RCC 7860 (cell line): ENCODE results near the gene FHL3.
"Not testable (repeated sequence)": the region's sequence is repeated elsewhere in the genome, so short reads cannot be mapped to it uniquely, and the experiment has no call there.

Experiments used
- DNase-seq: peaks from one replicate; pipeline ENCODE4 v3.0.0-alpha.2; 2015; ENCODE audit warnings: low spot score
- FAIRE-seq: peaks from 2 replicates; lab custom pipeline; 2012; peaks lifted over from hg19 to GRCh38; lab: Jason Lieb, UNC

Gene FHL3

DNA sequence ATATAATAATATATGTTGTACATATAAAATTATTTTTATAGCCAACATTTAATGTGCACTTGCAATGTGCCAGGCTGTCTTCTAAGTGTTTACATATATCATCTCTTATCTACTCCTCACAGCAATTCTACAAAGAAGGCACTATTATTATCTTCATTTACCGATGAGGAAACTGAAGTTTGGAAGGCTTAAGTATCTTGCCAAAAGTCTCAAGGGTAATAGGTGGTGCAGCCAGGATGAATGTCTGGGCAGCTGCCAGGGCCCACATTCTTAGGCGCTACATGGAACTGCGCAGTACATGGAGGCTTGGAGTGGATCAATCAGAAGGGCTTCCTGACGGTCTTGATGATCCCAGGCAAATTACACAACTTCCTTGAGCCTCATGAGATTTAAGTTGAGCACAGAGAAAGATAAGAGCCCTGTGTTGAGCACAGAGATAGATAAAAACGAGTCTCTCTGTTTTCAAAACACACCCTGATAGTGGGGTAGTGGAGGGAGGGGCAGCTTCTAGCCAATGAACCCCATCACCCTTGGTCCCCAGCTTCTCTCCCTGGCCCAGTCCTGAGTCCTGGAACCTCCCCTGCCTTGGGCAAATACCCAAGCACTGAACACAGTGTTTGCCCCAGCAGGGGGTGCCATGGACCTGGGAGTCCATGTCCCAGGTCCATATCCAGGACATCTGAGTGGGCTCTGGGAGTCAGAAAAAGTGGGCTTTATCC is 32.1 kb upstream of the FHL3 start:
- no peak for FAIRE-seq
- no peak for DNase-seq

DNA sequence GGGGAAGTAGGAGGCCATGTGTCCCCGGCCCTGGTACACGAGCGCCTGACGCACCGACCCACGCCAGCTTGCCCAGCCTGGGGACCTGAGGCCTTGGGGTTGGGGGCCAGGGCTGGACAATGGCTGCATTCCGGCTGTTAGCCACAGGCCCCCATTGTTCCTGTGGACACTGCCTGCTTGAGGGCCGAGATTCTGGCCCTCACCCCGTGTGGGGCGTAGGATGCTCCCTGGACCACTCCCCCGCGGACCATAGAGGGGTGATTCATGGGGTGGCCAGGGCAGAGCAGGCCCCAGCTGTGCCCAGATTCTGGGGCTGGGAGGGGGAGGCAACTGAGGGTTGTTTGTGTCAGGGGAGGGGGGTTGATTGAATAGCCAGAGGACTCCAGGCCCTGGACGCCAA is 29.6 kb upstream of the FHL3 start:
- no peak for FAIRE-seq
- no peak for DNase-seq

DNA sequence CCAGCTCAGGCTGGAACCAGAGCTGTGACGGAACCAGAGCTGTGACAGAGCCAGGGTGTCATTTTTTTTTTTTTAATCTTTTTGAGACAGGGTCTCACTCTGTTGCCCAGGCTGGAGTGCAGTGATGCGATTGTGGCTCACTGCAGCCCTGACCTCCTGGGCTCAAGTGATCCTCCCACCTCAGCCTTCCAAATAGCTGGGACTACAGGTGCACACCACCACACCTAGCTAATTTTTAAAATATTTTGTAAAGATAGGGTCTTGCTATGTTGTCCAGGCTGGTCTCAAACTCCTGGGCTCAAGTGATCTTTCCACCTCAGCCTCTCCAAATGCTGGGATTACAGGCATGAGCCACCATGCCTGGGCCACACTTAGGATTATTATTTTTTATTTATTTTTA is 27.7 kb upstream of the FHL3 start:
- not testable (repeated sequence) for FAIRE-seq, DNase-seq

DNA sequence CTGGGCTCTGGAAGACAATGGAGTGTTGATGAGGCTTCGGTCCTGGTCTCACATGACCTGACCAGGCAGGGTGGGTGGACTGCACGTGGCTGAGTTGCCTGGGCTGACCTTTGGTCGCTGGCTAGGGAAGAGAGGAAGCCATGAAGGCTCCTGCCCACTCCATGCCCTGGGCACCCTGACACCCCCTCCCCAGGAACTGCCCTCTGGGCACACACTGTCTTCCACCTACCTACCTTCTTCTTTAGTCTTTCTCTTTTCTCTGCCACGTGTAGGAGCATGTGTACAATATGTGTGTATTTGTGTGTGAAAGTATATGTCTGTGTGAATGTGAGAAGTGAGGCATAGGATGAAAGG is 26.2 kb upstream of the FHL3 start:
- DNase-seq, result no peak
- FAIRE-seq, result no peak

DNA sequence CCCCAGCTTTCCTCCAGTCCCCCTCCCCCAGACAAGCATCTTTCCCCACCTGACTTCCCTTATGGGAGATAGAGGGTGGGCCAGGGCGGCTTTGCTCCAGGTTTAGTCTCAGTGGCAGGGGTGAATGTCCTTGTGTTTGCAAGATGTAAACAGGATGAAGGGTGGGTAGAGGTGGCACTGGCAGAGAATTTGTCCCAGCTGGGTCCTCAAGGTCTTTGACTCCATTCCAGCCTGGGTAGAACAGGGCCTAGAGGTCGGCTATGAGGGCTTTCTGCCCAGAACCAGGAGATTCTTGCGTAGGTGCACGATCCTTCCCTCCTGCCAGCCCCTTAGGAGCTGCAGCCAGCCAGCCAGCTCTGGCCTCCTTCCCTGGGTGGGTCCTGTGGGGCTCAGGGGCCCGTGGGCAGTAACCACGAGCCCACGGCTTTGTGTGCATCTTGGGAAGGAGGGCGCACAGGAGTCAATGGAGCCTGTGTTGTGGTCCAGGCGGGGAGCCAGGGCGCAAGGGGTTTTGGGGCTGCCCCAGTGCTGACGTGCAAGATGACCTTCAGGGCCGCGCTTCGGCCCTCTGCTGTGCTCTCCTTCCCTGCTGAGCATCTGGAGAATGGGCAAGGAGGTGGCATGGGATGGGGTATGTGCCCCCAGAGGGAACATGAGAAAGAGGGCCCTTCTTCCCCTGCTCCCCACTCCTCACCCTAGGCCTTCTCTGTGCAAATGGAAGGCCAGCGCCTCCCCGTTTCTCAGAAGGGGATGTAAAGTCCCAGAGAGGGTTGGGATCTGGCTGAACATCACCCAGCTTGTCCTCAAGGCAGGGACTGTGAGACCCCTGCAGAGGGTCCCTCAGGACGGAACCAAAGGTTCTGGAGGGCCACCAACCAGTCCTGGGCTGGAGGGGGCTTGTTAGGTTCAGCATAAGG is 25.5 kb upstream of the FHL3 start:
- no peak for DNase-seq
- no peak for FAIRE-seq

DNA sequence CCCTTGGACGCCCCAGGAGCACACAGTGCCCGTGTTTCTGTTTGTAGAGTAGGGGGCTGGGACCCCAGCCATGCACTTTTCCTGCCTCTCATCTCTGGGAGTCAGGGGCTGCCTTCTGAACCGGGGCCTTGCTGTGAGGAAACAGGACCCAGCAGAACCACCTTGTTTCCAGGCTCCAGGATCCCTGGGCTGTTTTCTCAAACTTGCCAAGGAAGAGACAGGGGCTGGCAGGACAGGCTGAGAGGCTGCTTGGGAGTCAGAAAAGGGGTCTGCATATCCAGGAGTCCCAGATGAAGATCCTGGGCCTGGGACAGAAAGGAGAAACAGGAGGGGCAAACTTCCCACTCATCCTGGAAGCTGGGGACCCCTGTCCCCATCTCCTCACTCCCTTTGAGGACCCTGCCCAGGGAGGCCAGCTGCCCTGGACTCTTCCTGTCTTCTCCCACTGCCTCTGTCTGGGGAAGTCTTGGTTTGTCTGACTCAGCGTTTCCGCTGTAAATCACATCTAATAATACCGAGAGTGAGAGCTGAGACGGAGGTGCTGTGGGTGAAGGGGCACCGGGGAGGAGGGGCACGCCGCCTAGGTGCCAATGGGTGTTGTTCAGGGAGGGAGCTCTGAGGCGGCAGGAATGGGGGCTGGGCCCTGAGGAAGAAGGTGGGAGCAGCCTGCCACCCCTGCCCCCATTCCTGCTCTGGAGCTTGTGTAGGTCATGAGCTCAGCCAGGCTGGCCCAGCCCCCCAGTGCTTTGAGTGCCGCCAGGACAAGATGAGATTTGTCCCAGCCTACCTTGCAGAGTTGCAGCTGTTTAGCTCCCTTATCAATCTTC is 24.6 kb upstream of the FHL3 start:
- peak; percentile 63 for FAIRE-seq
- DNase-seq, result peak; percentile 86

DNA sequence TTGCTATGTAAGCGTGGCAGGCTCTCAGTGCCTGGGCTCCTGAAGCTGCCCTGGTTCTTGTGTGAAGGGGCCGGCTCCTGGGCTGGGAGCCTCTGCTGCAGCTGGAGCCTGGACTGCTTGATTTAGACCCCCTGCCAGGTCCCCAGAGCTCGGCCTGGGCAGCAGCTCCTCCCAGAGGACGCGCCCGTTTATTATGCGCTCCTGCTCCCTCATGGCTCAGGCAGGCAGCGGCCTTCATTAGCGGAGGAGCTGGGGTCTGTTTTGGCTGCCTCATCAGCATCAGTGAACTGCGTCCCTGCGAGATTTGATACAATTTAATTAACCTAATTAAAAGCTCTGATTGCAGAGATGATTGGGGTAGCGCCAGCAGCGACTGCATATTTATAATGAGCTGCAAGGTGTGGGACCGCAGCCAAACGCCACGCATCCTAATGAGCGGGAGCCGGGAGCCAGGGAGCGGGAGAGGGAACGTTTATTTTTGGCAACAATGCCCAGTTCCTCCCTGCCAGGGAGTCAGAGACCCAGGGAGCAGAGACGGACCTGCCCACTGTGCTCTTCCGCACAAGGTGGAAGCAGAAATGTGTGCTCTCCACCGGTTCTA is 23.9 kb upstream of the FHL3 start:
- DNase-seq (no peak), FAIRE-seq (no peak)

DNA sequence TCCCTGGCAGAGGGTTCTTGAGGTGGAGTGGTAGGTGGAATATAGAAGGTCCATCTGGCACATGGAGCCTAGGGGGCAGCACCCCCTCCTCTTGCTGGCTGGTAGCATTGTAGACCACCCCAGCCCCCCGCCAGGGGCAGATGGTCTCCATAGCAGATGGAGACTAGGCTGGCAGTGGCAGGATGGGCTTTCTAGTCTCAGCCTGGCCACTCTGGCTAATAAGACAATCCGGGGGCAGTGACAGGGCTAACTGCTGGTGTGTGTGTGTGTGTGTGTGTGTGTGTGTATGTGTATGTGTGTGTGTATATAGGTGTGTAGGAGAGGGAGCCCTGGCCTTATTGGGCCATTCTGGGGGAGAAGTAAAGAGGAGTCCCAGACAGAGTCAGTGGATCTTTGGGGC is 23.4 kb upstream of the FHL3 start:
- DNase-seq (no peak), FAIRE-seq (no peak)

DNA sequence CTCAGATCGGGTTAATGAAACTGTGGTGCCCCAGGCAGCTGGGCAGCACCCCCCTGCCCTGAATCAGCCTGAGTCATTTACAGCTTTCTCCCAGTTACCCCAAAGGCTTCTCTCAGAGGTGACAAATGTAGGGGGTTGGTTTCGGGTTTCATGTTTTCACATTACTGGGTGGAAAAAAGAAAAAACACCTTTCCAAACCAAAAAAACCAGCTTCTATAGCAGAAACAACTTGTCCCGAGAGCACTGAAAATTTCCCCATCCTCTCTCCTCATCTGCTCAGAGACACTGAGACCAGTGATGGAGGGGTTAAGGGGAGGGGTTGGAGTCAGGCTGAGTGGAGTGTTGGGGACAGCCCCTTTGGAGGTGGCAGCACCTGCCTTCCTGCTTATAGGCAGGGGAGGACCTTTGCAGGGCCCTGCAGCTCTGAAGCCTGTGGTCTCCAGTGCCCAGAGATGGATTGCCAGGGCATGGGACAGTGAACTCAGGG is 22.8 kb upstream of the FHL3 start:
- no peak for FAIRE-seq
- no peak for DNase-seq

DNA sequence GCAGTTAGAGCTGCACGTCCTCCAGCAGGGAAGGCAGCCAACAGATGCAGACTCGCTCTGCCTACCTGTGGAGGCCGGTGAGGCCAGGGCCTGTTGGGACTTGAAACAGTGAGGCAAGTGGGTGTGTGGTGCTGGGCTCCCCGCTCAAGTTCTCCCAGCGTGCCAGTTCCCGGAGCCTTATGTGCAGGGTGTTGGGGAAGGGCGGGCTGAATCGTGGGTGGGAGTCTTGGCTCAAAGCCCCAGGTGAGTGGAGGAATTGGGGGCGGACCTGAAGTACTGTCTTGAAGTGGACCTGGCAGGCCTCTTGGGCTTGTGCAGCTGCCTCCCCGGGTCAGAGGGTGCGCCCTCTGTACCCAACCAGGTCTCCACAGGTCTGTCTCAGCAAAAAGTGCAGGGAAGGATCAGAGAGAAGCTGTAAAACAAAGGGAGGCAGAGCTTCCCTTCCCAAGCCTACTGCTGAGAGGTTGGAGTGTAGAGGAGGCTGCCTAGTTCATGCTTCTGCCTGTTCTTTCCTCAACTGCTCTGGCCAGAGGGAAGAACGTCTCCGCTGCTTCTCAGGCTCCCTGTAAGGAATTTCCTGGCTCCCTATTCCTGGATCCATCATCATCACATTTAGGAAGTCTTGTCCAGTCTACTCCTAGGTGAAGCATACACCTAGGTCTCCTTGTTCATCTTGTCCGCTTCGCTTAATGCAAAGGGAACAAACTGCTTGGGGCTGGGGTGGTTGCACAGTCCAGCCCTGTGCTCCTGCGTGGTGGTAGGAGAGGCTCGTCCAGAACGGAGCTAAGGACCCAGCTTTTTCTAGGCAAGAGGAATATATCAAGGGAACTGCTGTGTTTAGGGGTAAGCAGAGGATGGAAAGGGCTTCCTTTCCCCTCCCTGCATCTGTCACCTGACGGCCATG is 22.1 kb upstream of the FHL3 start:
- DNase-seq (no peak), FAIRE-seq (no peak)

DNA sequence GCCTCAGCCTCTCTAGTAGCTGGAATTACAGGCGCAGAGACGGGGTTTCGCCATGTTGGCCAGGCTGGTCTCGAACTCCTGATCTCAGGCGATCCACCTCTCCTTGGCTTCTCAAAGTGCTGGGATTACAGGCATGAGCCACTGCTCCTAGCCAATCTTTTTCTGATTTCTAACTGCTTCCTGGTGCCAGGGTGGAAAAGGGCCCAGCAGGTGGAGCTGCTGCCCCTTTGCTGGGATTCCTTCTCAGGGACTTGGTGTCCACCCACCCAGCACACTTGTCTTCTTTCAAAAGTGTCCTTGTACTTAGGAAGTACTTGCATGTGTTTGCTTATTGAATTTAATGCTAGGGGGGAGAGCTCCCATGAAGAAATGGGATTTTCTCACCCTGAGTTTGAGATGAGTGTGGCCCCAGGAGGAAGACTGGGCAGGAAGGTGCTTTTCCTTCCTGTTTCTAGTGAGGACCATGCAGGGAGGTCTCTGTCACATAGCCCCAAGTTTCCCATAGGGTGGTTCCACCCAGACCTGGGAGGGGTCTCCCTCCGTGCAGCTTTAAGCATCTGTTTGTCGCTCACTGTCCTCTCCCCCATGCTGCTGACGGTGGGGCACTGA is 21.4 kb upstream of the FHL3 start:
- FAIRE-seq, result no peak
- DNase-seq, result peak; percentile 36

DNA sequence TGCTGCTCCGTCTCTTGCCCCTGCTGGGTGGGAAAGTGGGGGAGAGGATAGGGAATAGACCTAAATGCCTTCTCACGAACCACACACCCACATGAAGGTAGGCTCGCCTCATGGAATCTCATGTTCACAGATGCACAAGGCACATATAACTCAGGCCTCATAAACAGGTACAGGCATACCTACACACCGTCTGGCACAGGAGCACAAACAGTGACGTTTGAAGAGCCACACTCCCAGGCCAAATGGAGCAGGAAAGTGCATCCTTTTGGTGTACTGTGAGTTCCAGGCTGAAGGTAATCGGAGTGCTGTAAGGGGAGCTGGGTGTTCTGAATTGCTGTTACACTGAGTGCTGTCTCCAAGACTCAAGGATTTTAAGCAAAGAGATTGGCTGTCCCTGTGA is 20.4 kb upstream of the FHL3 start:
- DNase-seq, result no peak
- FAIRE-seq, result no peak

DNA sequence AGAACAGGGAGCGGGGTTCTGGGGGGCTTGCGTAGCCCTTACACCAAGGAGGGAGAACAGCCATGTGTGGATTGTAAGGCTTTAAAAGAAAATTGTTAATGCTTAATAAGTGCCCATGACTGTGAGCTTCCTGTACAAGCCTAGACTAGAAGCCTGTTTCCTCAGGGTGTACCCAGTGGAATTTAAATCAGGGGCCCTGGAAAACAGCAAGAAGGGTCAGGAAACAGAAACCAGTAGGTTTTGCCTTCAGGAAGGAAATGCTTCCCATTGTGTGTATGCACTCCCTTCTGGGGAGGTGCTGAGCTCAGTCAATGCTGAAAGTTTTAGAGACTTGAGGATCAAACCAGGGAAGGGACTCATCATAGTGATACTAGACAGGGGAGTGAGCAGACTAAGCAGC is 19.9 kb upstream of the FHL3 start:
- FAIRE-seq (no peak), DNase-seq (no peak)

DNA sequence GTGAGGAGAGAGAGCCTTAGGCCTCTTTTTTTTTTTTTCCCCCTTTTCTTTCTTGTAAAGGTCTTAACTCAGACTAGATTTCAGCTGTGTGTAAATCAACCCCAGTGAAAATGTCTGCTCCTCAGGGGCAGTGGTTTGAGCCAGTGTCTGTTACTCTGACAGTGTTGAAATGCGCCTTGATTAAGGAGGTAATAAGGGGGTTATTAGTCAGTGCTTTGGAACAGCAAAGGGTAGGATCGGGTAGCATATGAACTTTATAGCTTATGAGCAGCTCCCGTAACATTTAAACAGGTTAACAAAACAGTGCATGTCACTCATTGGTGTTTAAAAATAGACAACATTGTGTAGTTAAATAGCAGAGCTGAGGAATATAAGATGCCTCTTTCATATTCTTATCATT is 17.5 kb upstream of the FHL3 start:
- FAIRE-seq (no peak), DNase-seq (no peak)

DNA sequence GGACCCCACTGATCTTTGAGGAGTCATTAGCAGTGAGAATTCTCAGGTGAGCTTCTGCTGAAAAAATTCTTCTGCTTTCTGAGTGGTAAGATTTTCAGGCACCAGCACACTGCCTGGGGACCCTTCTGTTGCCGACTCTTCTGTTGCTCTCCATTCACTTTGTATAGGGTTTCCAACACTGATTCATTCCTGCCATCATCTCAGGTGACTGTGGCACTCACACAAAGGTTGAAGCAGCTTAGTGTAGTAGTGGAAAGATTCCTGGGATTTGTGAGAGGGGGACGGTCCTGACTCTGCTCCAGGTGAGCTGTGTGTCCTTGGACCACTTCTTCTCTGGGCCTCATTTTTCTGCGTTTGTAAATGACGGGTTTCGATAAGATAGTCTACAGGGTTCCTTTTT is 16.7 kb upstream of the FHL3 start:
- no peak for FAIRE-seq

DNA sequence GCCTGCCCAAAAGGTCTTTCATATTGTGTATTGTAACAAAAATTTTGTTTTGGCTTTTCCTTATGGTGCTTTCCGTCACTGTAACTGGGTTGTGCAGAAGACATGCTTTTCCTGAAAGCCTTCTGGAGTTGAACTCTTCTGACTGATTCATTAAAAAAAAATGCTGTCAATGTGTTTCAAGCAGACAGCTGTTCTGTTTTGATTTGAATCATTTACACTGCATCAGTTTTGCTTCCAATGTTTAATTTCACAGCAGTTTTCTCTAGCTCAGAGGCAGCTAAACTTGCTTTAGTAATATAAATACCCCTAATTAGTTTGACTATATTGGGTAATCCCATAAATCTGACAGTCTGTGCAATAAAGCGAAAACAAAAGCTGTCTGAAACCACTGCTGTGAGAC is 15.1 kb upstream of the FHL3 start:
- no peak for FAIRE-seq
- DNase-seq, result no peak

More for the DNA sequence above, 16.7 kb upstream of the FHL3 start:
- no peak for DNase-seq

DNA sequence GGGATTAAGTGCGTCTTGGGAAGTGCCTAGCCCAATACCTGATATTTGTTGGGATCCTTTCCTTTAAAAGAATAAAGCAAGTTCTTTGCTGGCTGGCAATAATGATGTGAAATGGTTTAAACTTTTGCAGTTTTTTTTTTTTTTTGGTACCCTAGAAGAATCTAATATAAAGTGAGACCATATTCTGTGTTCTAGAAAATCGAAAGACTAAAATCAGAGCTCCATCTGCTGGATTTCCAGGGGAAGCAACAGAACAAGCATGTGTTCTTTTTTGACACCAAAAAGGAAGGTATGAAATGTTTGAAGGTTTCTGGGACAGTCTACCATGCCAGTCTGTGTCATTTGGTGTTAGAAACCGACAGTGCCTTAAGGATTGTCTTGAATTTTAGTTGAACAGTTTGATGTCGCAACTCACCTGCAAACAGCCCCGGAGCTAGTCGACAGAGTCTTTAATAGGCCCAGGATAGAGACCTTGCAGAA is 13.6 kb upstream of the FHL3 start:
- FAIRE-seq (peak; percentile 12), DNase-seq (peak; percentile 24)

DNA sequence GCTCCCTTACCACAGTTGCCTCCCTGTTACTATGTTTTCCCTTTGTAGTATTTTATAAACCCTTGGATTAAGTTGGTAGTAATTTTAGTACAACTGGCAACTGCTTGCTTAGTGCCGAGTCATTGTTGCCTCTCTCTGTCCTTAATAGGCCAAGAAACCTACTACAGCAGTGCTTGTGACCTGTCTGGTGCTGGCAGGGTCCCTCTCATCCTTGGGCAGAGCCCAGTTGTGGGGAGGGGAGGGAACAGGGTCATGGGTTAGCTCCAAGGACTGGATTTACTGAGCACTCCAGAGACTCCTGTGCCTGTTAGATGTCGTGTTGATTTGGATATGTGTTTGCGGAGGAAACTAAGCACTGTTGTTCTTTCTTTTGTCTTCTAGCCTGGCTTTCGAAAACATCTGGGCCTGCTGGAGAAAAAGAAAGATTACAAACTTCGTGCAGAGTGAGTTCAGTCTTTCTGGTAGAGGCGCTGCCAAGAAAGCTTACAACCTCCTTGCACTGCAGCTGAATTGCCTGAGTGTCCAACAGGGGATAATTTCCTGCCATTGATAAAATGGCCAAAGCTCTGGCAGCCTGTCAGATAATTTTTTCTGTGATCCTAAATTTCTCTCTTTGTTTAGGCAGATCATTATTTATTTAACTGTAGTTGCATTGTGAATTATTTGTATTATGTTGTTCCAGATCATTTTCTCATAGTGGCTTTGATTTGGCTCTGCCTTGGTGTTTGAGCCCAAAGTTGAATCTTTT is 10.8 kb upstream of the FHL3 start:
- DNase-seq, result no peak
- no peak for FAIRE-seq
